GM23338 (cell line): ENCODE data around the gene WNT11.

Experiments
- CREB1 ChIP-seq: fragments of 250-450 bp; sonication (Bioruptor Pico); IDR thresholded peaks from 2 replicates; pipeline ENCODE4 v1.5.0; 2020; ENCODE audit warnings: low read depth, mild to moderate bottlenecking, moderate library complexity
- EZH2phosphoT487 ChIP-seq: fragments of 200-600 bp; sonication (generic); IDR thresholded peaks from one replicate; pipeline ENCODE4 v1.8.1; 2018; ENCODE audit warnings: antibody characterized with exemption; ENCODE audit not compliant: unreplicated experiment
- STAT1 ChIP-seq: IDR thresholded peaks from one replicate; pipeline ENCODE4 v1.6.1; 2016; ENCODE audit warnings: antibody characterized with exemption; ENCODE audit not compliant: unreplicated experiment
- TF ChIP-seq, protein P1 (sequence below), 2 experiments: fragments of 200-600 bp in 1 of 2; sonication (generic) in 1 of 2; conservative IDR thresholded peaks; 2 replicates each; pipeline versions ENCODE4 v1.5.1 to v1.6.1; 2016 to 2017; ENCODE audit warnings: antibody characterized with exemption in 2 of 2, low read depth in 2 of 2, mild to moderate bottlenecking in 2 of 2, moderate library complexity in 1 of 2
- TF ChIP-seq, protein P2 (sequence below): IDR thresholded peaks from one replicate; pipeline ENCODE4 v1.6.1; 2018; ENCODE audit warnings: antibody characterized with exemption; ENCODE audit not compliant: unreplicated experiment

DNA sequence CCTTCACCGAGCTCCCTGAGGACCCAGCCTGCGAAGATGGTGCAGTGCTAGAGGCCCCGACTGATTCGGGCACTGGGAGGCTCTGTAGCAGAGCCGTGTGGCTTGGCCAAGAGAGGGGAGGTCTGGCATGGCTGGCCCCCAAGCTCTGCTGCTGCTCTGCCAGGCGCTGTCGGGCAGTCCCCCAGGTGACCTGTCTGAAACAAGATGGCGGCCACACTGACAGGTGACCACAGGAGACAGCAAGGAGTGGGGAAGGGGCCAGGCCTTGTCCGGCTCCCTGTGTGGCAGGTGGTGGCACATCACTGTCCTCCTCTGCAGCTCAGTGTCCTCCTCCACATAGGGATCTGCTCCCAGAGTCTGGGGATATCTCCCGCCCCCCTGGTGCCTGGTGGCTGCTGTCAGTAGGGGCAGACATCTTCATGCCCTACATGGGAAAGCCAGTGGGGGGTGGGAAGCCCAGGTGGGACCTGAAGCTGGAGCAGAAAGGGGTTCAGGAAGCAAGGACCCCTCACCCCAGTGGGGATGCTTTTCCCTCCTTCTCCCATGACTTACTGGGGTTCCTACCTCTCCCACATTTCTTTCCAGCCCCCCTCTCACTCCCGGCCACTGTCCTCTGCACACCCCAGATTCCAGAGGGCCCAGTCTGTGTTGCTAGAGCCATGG lies 40.1 kb upstream of the WNT11 start:
- no peak for TF ChIP-seq CREB1 (CRISPR knock-in tag)
- TF ChIP-seq, protein P1, sequence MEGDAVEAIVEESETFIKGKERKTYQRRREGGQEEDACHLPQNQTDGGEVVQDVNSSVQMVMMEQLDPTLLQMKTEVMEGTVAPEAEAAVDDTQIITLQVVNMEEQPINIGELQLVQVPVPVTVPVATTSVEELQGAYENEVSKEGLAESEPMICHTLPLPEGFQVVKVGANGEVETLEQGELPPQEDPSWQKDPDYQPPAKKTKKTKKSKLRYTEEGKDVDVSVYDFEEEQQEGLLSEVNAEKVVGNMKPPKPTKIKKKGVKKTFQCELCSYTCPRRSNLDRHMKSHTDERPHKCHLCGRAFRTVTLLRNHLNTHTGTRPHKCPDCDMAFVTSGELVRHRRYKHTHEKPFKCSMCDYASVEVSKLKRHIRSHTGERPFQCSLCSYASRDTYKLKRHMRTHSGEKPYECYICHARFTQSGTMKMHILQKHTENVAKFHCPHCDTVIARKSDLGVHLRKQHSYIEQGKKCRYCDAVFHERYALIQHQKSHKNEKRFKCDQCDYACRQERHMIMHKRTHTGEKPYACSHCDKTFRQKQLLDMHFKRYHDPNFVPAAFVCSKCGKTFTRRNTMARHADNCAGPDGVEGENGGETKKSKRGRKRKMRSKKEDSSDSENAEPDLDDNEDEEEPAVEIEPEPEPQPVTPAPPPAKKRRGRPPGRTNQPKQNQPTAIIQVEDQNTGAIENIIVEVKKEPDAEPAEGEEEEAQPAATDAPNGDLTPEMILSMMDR (conservative IDR thresholded peaks at IDR 0.05; ENCODE audit: low read depth in 2 of 2), result no peak
- TF ChIP-seq STAT1, result no peak
- no peak for TF ChIP-seq EZH2phosphoT487
- TF ChIP-seq, protein P2, sequence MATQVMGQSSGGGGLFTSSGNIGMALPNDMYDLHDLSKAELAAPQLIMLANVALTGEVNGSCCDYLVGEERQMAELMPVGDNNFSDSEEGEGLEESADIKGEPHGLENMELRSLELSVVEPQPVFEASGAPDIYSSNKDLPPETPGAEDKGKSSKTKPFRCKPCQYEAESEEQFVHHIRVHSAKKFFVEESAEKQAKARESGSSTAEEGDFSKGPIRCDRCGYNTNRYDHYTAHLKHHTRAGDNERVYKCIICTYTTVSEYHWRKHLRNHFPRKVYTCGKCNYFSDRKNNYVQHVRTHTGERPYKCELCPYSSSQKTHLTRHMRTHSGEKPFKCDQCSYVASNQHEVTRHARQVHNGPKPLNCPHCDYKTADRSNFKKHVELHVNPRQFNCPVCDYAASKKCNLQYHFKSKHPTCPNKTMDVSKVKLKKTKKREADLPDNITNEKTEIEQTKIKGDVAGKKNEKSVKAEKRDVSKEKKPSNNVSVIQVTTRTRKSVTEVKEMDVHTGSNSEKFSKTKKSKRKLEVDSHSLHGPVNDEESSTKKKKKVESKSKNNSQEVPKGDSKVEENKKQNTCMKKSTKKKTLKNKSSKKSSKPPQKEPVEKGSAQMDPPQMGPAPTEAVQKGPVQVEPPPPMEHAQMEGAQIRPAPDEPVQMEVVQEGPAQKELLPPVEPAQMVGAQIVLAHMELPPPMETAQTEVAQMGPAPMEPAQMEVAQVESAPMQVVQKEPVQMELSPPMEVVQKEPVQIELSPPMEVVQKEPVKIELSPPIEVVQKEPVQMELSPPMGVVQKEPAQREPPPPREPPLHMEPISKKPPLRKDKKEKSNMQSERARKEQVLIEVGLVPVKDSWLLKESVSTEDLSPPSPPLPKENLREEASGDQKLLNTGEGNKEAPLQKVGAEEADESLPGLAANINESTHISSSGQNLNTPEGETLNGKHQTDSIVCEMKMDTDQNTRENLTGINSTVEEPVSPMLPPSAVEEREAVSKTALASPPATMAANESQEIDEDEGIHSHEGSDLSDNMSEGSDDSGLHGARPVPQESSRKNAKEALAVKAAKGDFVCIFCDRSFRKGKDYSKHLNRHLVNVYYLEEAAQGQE, result no peak
